A673 (cell line): ENCODE data around the gene IQSEC2. TPM values are rescaled to one million over a fixed set of nuclear protein-coding genes. Genes with fewer than 3 reads are reported as not detected.

Experiments
- total RNA-seq: library from RNA; stranded (reverse); gene quantifications from 2 replicates; pipeline ENCODE4 v1.2.3, GENCODE V29; 2021

Gene IQSEC2
- total RNA-seq, 1 experiment from 2014 or later, result 8.1 TPM

Other genes starting within 250 kb of the IQSEC2 start
- gene GPR173, start 232.8 kb downstream of the IQSEC2 start, total RNA-seq, result 5.3 and 5.9 TPM in 2 replicates
- 25.0 and 30.0 TPM in 2 replicates for gene TSPYL2, start 199.2 kb downstream of the IQSEC2 start, total RNA-seq
- gene KANTR, start 187.4 kb downstream of the IQSEC2 start, total RNA-seq, result 15.1 and 15.4 TPM in 2 replicates
- 177 and 178 TPM in 2 replicates for gene KDM5C, start 56.4 kb downstream of the IQSEC2 start, total RNA-seq
- 225 and 230 TPM in 2 replicates for gene SMC1A, start 141.1 kb upstream of the IQSEC2 start, total RNA-seq
- 0.68 and 1.0 TPM in 2 replicates for gene RIBC1, start 141.3 kb upstream of the IQSEC2 start, total RNA-seq
- 126 and 132 TPM in 2 replicates for gene HSD17B10, start 152.8 kb upstream of the IQSEC2 start, total RNA-seq